Mesothelial cell of epicardium (in vitro differentiated cells): ENCODE results near the gene SYNDIG1. TPM values are rescaled to one million over a fixed set of nuclear protein-coding genes. Genes with fewer than 3 reads are reported as not detected.

ENCODE experiments used
- DNase-seq, 2 experiments: peaks; one replicate each; pipeline ENCODE4 v3.0.0; 2021; ENCODE audit warnings: low spot score in 2 of 2; ENCODE audit not compliant: unreplicated experiment in 2 of 2
- H3K27ac Mint-ChIP-seq: 2 replicates; pipeline ENCODE4 v1.8.0; 2021; ENCODE audit warnings: mixed read lengths
- H3K27me3 Mint-ChIP-seq: 2 replicates; pipeline ENCODE4 v1.8.0; 2021; ENCODE audit warnings: low read depth, mixed read lengths
- H3K36me3 Mint-ChIP-seq: 2 replicates; pipeline ENCODE4 v1.8.0; 2021; ENCODE audit warnings: mixed read lengths
- H3K4me1 Mint-ChIP-seq: 2 replicates; pipeline ENCODE4 v1.8.0; 2021; ENCODE audit warnings: mixed read lengths
- H3K4me3 Mint-ChIP-seq: 2 replicates; pipeline ENCODE4 v1.8.0; 2021; ENCODE audit warnings: mild to moderate bottlenecking, moderate library complexity, mixed read lengths
- H3K9me3 Mint-ChIP-seq: 2 replicates; pipeline ENCODE4 v1.8.0; 2021; ENCODE audit warnings: mixed read lengths
- CTCF ChIP-seq: fragments of 200-600 bp; sonication (generic); IDR thresholded peaks from one replicate; pipeline ENCODE4 v1.5.0; 2021; ENCODE audit warnings: antibody characterized with exemption; ENCODE audit not compliant: unreplicated experiment
- total RNA-seq: library from RNA; stranded (reverse); gene quantifications from 3 replicates; pipeline ENCODE4 v1.2.1, GENCODE V29; 2021

SYNDIG1 gene
- total RNA-seq, 1 donor from 2014 or later: 0.80 TPM

GRCh38 chr20:24695529-24696225 lies 226.2 kb downstream of the SYNDIG1 start:
- no peak overlapping the region for H3K27ac Mint-ChIP-seq
- peak in 1 of 2 experiments; percentile 22 for DNase-seq

GRCh38 chr20:24696396-24696795 lies 227.0 kb downstream of the SYNDIG1 start:
- Mint-ChIP-seq H3K27ac (no peak overlapping the region), H3K4me1 (peaks cover 9% of the 10 kb centered on the region), H3K4me3 (no peak overlapping the region), H3K27me3 (peaks cover 24% of the 10 kb centered on the region), H3K9me3 (no peaks in the 10 kb centered on the region), H3K36me3 (no peaks in the 10 kb centered on the region)
- no peak for TF ChIP-seq CTCF
- DNase-seq: peak in 1 of 2 experiments; percentile 20

More at GRCh38 chr20:24695529-24696225, 226.2 kb downstream of the SYNDIG1 start:
- Mint-ChIP-seq H3K36me3 (no peaks in the 10 kb centered on the region), H3K4me3 (no peak overlapping the region), H3K9me3 (no peaks in the 10 kb centered on the region), H3K27me3 (peaks cover 19% of the 10 kb centered on the region), H3K4me1 (peaks cover 9% of the 10 kb centered on the region)
- TF ChIP-seq CTCF: no peak

- TF ChIP-seq CTCF: no peak
- no peak for DNase-seq
- Mint-ChIP-seq H3K4me1 (peaks cover 9% of the 10 kb centered on the region), H3K4me3 (no peak overlapping the region), H3K9me3 (no peaks in the 10 kb centered on the region), H3K36me3 (no peaks in the 10 kb centered on the region), H3K27ac (no peak overlapping the region), H3K27me3 (peaks cover 20% of the 10 kb centered on the region)
Measured at GRCh38 chr20:24697411-24697810, 228.0 kb downstream of the SYNDIG1 start.

- H3K4me1 Mint-ChIP-seq: peaks cover 9% of the 10 kb centered on the region
- no peak for TF ChIP-seq CTCF
- H3K27ac Mint-ChIP-seq: no peak overlapping the region
Measured at GRCh38 chr20:24698189-24698588, 228.8 kb downstream of the SYNDIG1 start.

GRCh38 chr20:24698706-24699206 lies 229.3 kb downstream of the SYNDIG1 start:
- Mint-ChIP-seq H3K27me3 (peaks cover 23% of the 10 kb centered on the region), H3K4me1 (peaks cover 9% of the 10 kb centered on the region), H3K27ac (no peak overlapping the region), H3K4me3 (no peak overlapping the region), H3K9me3 (no peaks in the 10 kb centered on the region), H3K36me3 (no peaks in the 10 kb centered on the region)
- peak in 1 of 2 experiments; percentile 30 for DNase-seq
- no peak for TF ChIP-seq CTCF

More at GRCh38 chr20:24698189-24698588, 228.8 kb downstream of the SYNDIG1 start:
- Mint-ChIP-seq H3K9me3 (no peaks in the 10 kb centered on the region), H3K36me3 (no peaks in the 10 kb centered on the region), H3K27me3 (peaks cover 20% of the 10 kb centered on the region), H3K4me3 (no peak overlapping the region)
- peak in 1 of 2 experiments; percentile 20 for DNase-seq
